ENCODE measurements around the gene MAPK8IP2.

DNA sequence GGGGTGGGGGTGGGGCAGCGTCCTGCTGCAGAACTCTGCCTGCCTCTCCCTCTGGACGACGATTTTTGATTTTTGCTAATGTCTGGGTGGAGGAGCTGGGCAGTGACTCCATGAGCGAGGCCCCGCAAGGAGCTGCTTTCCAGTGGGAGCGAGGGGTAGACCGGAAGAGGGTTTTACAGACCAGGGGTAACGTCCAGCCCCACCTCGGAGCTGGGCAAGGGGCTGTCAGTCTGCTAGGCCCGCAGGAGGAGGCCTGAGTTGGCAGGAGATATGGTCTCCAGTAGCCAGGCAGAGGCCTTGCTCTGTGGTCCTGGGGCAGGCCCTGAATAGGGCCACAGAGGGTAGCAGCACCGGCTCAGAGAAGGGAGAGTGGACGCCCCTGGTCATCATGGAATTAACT, 9.0 kb downstream of the MAPK8IP2 start:
- TF ChIP-seq, protein P1, sequence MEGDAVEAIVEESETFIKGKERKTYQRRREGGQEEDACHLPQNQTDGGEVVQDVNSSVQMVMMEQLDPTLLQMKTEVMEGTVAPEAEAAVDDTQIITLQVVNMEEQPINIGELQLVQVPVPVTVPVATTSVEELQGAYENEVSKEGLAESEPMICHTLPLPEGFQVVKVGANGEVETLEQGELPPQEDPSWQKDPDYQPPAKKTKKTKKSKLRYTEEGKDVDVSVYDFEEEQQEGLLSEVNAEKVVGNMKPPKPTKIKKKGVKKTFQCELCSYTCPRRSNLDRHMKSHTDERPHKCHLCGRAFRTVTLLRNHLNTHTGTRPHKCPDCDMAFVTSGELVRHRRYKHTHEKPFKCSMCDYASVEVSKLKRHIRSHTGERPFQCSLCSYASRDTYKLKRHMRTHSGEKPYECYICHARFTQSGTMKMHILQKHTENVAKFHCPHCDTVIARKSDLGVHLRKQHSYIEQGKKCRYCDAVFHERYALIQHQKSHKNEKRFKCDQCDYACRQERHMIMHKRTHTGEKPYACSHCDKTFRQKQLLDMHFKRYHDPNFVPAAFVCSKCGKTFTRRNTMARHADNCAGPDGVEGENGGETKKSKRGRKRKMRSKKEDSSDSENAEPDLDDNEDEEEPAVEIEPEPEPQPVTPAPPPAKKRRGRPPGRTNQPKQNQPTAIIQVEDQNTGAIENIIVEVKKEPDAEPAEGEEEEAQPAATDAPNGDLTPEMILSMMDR (IDR thresholded peaks at IDR 0.05) = no peak
- TF ChIP-seq POLR2A (IDR thresholded peaks at IDR 0.05; ENCODE audit: low read length) = no peak
